CD14-positive monocyte (primary cell): ENCODE measurements around the gene RYR3. TPM values are rescaled to one million over a fixed set of nuclear protein-coding genes. Genes with fewer than 3 reads are reported as not detected.

Experiments used
- DNase-seq, 3 donors: peaks; one replicate each; pipeline ENCODE4 v3.0.0-alpha.2; 2011 to 2022
- H2AFZ ChIP-seq: 2 replicates; pipeline ENCODE4 v1.6.0; 2012; ENCODE audit warnings: mild to moderate bottlenecking, low read depth, low read length, inconsistent platforms; ENCODE audit not compliant: insufficient read depth, poor library complexity, severe bottlenecking
- H3K27ac ChIP-seq, 2 donors: 1 replicate in 1 of 2; 2 replicates in 1 of 2; pipeline ENCODE4 v1.5.1; 2012 to 2013; ENCODE audit warnings: low read length in 2 of 2, control low read depth in 1 of 2, inconsistent platforms in 1 of 2, low read depth in 1 of 2, mild to moderate bottlenecking in 1 of 2
- H3K27me3 ChIP-seq, 2 donors: one replicate each; pipeline versions ENCODE4 v1.6.0 to v1.6.1; 2011 to 2013; ENCODE audit warnings: low read length in 2 of 2; ENCODE audit not compliant: control insufficient read depth in 2 of 2, insufficient read depth in 2 of 2
- H3K36me3 ChIP-seq, 2 donors: replicated peaks in 1 of 2; 1 replicate in 1 of 2; 2 replicates in 1 of 2; pipeline versions ENCODE4 v1.5.1 to v1.6.1; 2012 to 2013; ENCODE audit warnings: low read length in 2 of 2, control low read depth in 1 of 2, inconsistent platforms in 1 of 2, mild to moderate bottlenecking in 1 of 2; ENCODE audit not compliant: insufficient read depth in 2 of 2, control insufficient read depth in 1 of 2
- H3K4me1 ChIP-seq, 2 donors: 1 replicate in 1 of 2; 2 replicates in 1 of 2; pipeline versions ENCODE4 v1.5.1 to v1.6.1; 2012 to 2013; ENCODE audit warnings: low read length in 2 of 2, control low read depth in 1 of 2, inconsistent platforms in 1 of 2, mild to moderate bottlenecking in 1 of 2, moderate library complexity in 1 of 2; ENCODE audit not compliant: insufficient read depth in 2 of 2, control insufficient read depth in 1 of 2
- H3K4me2 ChIP-seq: replicated peaks from 2 replicates; pipeline ENCODE3; 2012; ENCODE audit warnings: low read length, moderate library complexity, mild to moderate bottlenecking; ENCODE audit not compliant: poor library complexity, severe bottlenecking; ENCODE audit errors: extremely low read depth
- H3K4me3 ChIP-seq, 3 experiments: fragments of 200-600 bp in 1 of 3; sonication (generic) in 1 of 3; replicated peaks in 1 of 3; 1 replicate in 2 of 3; 2 replicates in 1 of 3; pipeline ENCODE4 v1.5.1; 2011 to 2013; ENCODE audit warnings: low read length in 3 of 3, mild to moderate bottlenecking in 3 of 3, control low read depth in 2 of 3, low read depth in 2 of 3, inconsistent platforms in 1 of 3, moderate library complexity in 1 of 3
- H3K79me2 ChIP-seq: 2 replicates; pipeline ENCODE4 v1.6.0; 2012; ENCODE audit warnings: mild to moderate bottlenecking, control low read depth, inconsistent platforms, low read length, moderate library complexity; ENCODE audit not compliant: insufficient read depth
- H3K9ac ChIP-seq: 2 replicates; pipeline ENCODE4 v1.6.0; 2017; ENCODE audit warnings: low read length, mild to moderate bottlenecking; ENCODE audit not compliant: insufficient read depth, poor library complexity, severe bottlenecking
- H3K9me3 ChIP-seq, 2 donors: replicated peaks in 1 of 2; 1 replicate in 1 of 2; 2 replicates in 1 of 2; pipeline versions ENCODE4 v1.5.1 to v1.6.1; 2012 to 2013; ENCODE audit warnings: low read length in 2 of 2, control low read depth in 1 of 2; ENCODE audit not compliant: control insufficient read depth in 1 of 2, insufficient read depth in 1 of 2
- H4K20me1 ChIP-seq: 2 replicates; pipeline ENCODE4 v1.6.0; 2012; ENCODE audit warnings: mild to moderate bottlenecking, low read length, control low read depth, moderate library complexity; ENCODE audit not compliant: insufficient read depth
- H3K27ac Mint-ChIP-seq, 7 donors: one replicate each; pipeline ENCODE4 v1.8.0; 2020; ENCODE audit warnings: mild to moderate bottlenecking in 7 of 7, mixed read lengths in 7 of 7, moderate library complexity in 6 of 7, inconsistent platforms in 2 of 7
- H3K27me3 Mint-ChIP-seq, 3 donors: one replicate each; pipeline ENCODE4 v1.8.0; 2021 to 2022; ENCODE audit warnings: low read depth in 3 of 3, mild to moderate bottlenecking in 3 of 3, mixed read lengths in 3 of 3, moderate library complexity in 3 of 3, inconsistent platforms in 1 of 3
- H3K36me3 Mint-ChIP-seq, 2 donors: one replicate each; pipeline ENCODE4 v1.8.0; 2020; ENCODE audit warnings: mixed read lengths in 2 of 2, inconsistent platforms in 1 of 2, mild to moderate bottlenecking in 1 of 2
- H3K4me1 Mint-ChIP-seq: one replicate; pipeline ENCODE4 v1.8.0; 2020; ENCODE audit warnings: mild to moderate bottlenecking, mixed read lengths
- H3K4me3 Mint-ChIP-seq, 2 donors: one replicate each; pipeline ENCODE4 v1.8.0; 2020; ENCODE audit warnings: mild to moderate bottlenecking in 2 of 2, mixed read lengths in 2 of 2, moderate library complexity in 1 of 2
- H3K9me3 Mint-ChIP-seq, 7 donors: one replicate each; pipeline ENCODE4 v1.8.0; 2020 to 2022; ENCODE audit warnings: mixed read lengths in 7 of 7, mild to moderate bottlenecking in 6 of 7, moderate library complexity in 6 of 7, inconsistent platforms in 2 of 7
- CTCF ChIP-seq: fragments of 200-600 bp; IDR thresholded peaks from one replicate; pipeline ENCODE4 v1.8.0; 2022; ENCODE audit warnings: antibody characterized with exemption, mild to moderate bottlenecking
- WGBS: methylation state at CpG from one replicate; pipeline ENCODE4 v1.1.5; 2013; ENCODE audit warnings: missing lambda C conversion rate; ENCODE audit not compliant: insufficient coverage; 5-methylcytosine and 5-hydroxymethylcytosine counted together
- intact Hi-C, 2 donors: fragments of 100-400 bp; cut with micrococcal nuclease; formaldehyde crosslinking; loops; one replicate each; pipeline versions ENCODE4 v1.15.0 to v1.15.1; 2023
- polyA plus RNA-seq, 3 donors: library from polyadenylated mRNA; depleted of rRNA in 1 of 3; unstranded in 2 of 3; stranded (reverse) in 1 of 3; fragments of 300-500 nt in 2 of 3; fragments of >200 nt in 1 of 3; fragmentation: Illumina TruSeq in 2 of 3; gene quantifications; 1 replicate in 2 of 3; 2 replicates in 1 of 3; pipeline ENCODE4 v1.2.3, GENCODE V29; 2012 to 2021

RYR3 gene
- polyA plus RNA-seq, 3 donors, result not detected

- Histone ChIP-seq H3K4me1 (no peaks in the 10 kb centered on the region), H3K27me3 (no peaks in the 10 kb centered on the region), H3K4me3 (no peak overlapping the region), H3K79me2 (no peaks in the 10 kb centered on the region), H4K20me1 (no peaks in the 10 kb centered on the region), H3K36me3 (no peaks in the 10 kb centered on the region), H3K4me2 (no peak overlapping the region), H3K27ac (no peak overlapping the region), H3K9me3 (no peaks in the 10 kb centered on the region), H2AFZ (no peak overlapping the region), H3K9ac (no peak overlapping the region)
- H3K4me3 Mint-ChIP-seq, result no peak overlapping the region
- TF ChIP-seq CTCF, result no peak
- intact Hi-C loops, result no loop called here
- no peaks in the 10 kb centered on the region for H3K4me1 Mint-ChIP-seq
- H3K9me3 Mint-ChIP-seq, result peaks cover 0 to 4% (median 0%) of the 10 kb centered on the region in 7 donors
- H3K27ac Mint-ChIP-seq, result no peak overlapping the region
- H3K36me3 Mint-ChIP-seq, result no peaks in the 10 kb centered on the region
- H3K27me3 Mint-ChIP-seq, result peaks cover 0 to 5% (median 3%) of the 10 kb centered on the region in 3 donors
- WGBS, result no CpG with 5 or more reads among the region's 2 CpGs
- no peak for DNase-seq
Measured at GRCh38 chr15:33458421-33458820, 147.7 kb downstream of the RYR3 start.

GRCh38 chr15:33460166-33460805 is 149.5 kb downstream of the RYR3 start:
- Mint-ChIP-seq H3K4me3 (no peak overlapping the region), H3K27me3 (peaks cover 0 to 3% (median 0%) of the 10 kb centered on the region in 3 donors), H3K9me3 (peaks cover 0 to 5% (median 0%) of the 10 kb centered on the region in 7 donors), H3K27ac (no peak overlapping the region), H3K4me1 (no peaks in the 10 kb centered on the region), H3K36me3 (no peaks in the 10 kb centered on the region)
- Histone ChIP-seq H2AFZ (no peak overlapping the region), H3K27ac (no peak overlapping the region), H3K4me2 (no peak overlapping the region), H3K4me1 (no peaks in the 10 kb centered on the region), H3K27me3 (no peaks in the 10 kb centered on the region), H3K9ac (no peak overlapping the region), H4K20me1 (no peaks in the 10 kb centered on the region), H3K36me3 (no peaks in the 10 kb centered on the region), H3K9me3 (no peaks in the 10 kb centered on the region), H3K79me2 (no peaks in the 10 kb centered on the region), H3K4me3 (no peak overlapping the region)
- 94% methylated on average over 3 of the region's 6 CpGs for WGBS
- TF ChIP-seq CTCF, result no peak
- intact Hi-C loops, result no loop called here
- DNase-seq, result no peak
